H1 (cell line): ENCODE data around the gene UBE3B. TPM values are rescaled to one million over a fixed set of nuclear protein-coding genes. Genes with fewer than 3 reads are reported as not detected.

Experiments used
- CTCF ChIA-PET: fragments of 300-600 bp; sonication (Branson Sonifier 250); formaldehyde crosslinking; loops from one replicate; lab custom pipeline; 2021; ENCODE audit not compliant: partially characterized antibody; lab: Charles Lee
- POLR2A ChIA-PET: fragments of 300-600 bp; sonication (Branson Sonifier 250); formaldehyde crosslinking; loops from one replicate; lab custom pipeline; 2021; ENCODE audit warnings: inconsistent platforms; ENCODE audit not compliant: partially characterized antibody; lab: Charles Lee
- DNase-seq, 2 experiments: peaks; one replicate each; pipeline versions ENCODE4 v3.0.0 to v3.0.0-alpha.2; 2010 to 2022; ENCODE audit warnings: low spot score in 2 of 2, low read depth in 1 of 2, mixed read lengths in 1 of 2
- FAIRE-seq: peaks from 2 replicates; lab custom pipeline; 2011; peaks lifted over from hg19 to GRCh38; lab: Jason Lieb, UNC
- H2AFZ ChIP-seq: 2 replicates; pipeline ENCODE4 v1.8.1; 2012; ENCODE audit warnings: low read length, inconsistent platforms
- H2AK5ac ChIP-seq: 2 replicates; pipeline ENCODE4 v1.6.1; 2013; ENCODE audit warnings: low read depth, low read length
- H2BK120ac ChIP-seq: replicated peaks from 2 replicates; pipeline ENCODE3; 2013; ENCODE audit warnings: low read depth, low read length, inconsistent platforms
- H2BK12ac ChIP-seq: 2 replicates; pipeline ENCODE4 v1.6.1; 2013; ENCODE audit warnings: low read depth, low read length
- H2BK15ac ChIP-seq: 2 replicates; pipeline ENCODE4 v1.6.1; 2013; ENCODE audit warnings: low read length
- H2BK20ac ChIP-seq: 2 replicates; pipeline ENCODE4 v1.6.1; 2013; ENCODE audit warnings: low read length
- H2BK5ac ChIP-seq: 2 replicates; pipeline ENCODE4 v1.6.1; 2013; ENCODE audit warnings: low read depth, low read length
- H3K14ac ChIP-seq: 2 replicates; pipeline ENCODE4 v1.6.1; 2013; ENCODE audit warnings: inconsistent platforms; ENCODE audit not compliant: insufficient read length
- H3K18ac ChIP-seq: 2 replicates; pipeline ENCODE4 v1.6.1; 2013; ENCODE audit warnings: low read length; ENCODE audit errors: extremely low read depth
- H3K23ac ChIP-seq: 2 replicates; pipeline ENCODE4 v1.6.1; 2013; ENCODE audit warnings: inconsistent platforms; ENCODE audit not compliant: insufficient read length
- H3K23me2 ChIP-seq: 2 replicates; pipeline ENCODE4 v1.6.1; 2013; ENCODE audit warnings: low read depth, low read length
- H3K27ac ChIP-seq: 2 replicates; pipeline ENCODE4 v1.6.1; 2011; ENCODE audit warnings: low read depth, low read length, inconsistent platforms
- H3K27me3 ChIP-seq, 4 experiments: replicated peaks in 1 of 4; 1 replicate in 1 of 4; 2 replicates in 3 of 4; pipeline versions ENCODE4 v1.6.1 to v1.8.1; 2011 to 2013; ENCODE audit warnings: low read length in 3 of 4, mild to moderate bottlenecking in 3 of 4, inconsistent platforms in 2 of 4, mixed read lengths in 2 of 4, moderate library complexity in 1 of 4; ENCODE audit not compliant: control insufficient read depth in 3 of 4, insufficient read depth in 3 of 4; ENCODE audit errors: extremely low read depth in 1 of 4
- H3K36me3 ChIP-seq, 4 experiments: 2 replicates each; pipeline versions ENCODE4 v1.6.1 to v1.8.1; 2011 to 2013; ENCODE audit warnings: mild to moderate bottlenecking in 4 of 4, low read length in 3 of 4, moderate library complexity in 2 of 4, control low read depth in 1 of 4, inconsistent platforms in 1 of 4; ENCODE audit not compliant: insufficient read depth in 4 of 4, control insufficient read depth in 2 of 4
- H3K4ac ChIP-seq: replicated peaks from 2 replicates; pipeline ENCODE3; 2013; ENCODE audit warnings: low read length, low read depth, mixed read lengths, inconsistent platforms; ENCODE audit not compliant: insufficient read length
- H3K4me1 ChIP-seq, 4 experiments: replicated peaks in 1 of 4; 1 replicate in 1 of 4; 2 replicates in 3 of 4; pipeline versions ENCODE4 v1.6.1 to v1.8.1; 2011 to 2013; ENCODE audit warnings: low read length in 3 of 4, inconsistent platforms in 2 of 4, mixed read lengths in 1 of 4; ENCODE audit not compliant: insufficient read depth in 4 of 4, control insufficient read depth in 3 of 4
- H3K4me2 ChIP-seq, 2 experiments: 2 replicates each; pipeline versions ENCODE4 v1.6.1 to v1.8.1; 2011 to 2013; ENCODE audit warnings: low read depth in 2 of 2, low read length in 2 of 2, control low read depth in 1 of 2, inconsistent platforms in 1 of 2, mild to moderate bottlenecking in 1 of 2; ENCODE audit not compliant: insufficient read depth in 1 of 2
- H3K4me3 ChIP-seq, 4 experiments: fragments of 200-600, 300-600 bp in 1 of 4; sonication (generic), shearing (Covaris generic), sonication (Bioruptor Twin) in 1 of 4; 2 replicates each; pipeline versions ENCODE4 v1.5.1 to v1.8.1; 2011 to 2016; ENCODE audit warnings: low read length in 4 of 4, low read depth in 3 of 4, control low read depth in 2 of 4, inconsistent platforms in 2 of 4, mild to moderate bottlenecking in 2 of 4, mixed read lengths in 1 of 4, moderate library complexity in 1 of 4; ENCODE audit not compliant: insufficient read depth in 2 of 4; ENCODE audit errors: extremely low read depth in 1 of 4
- H3K56ac ChIP-seq: replicated peaks from 2 replicates; pipeline ENCODE3; 2013; ENCODE audit warnings: low read depth, mild to moderate bottlenecking, mixed read lengths, low read length, inconsistent platforms; ENCODE audit not compliant: insufficient read length
- H3K79me1 ChIP-seq: 2 replicates; pipeline ENCODE4 v1.6.1; 2013; ENCODE audit warnings: low read depth, low read length, control low read depth
- H3K79me2 ChIP-seq, 2 experiments: 2 replicates each; pipeline versions ENCODE4 v1.6.1 to v1.8.1; 2012 to 2013; ENCODE audit warnings: low read length in 2 of 2, mild to moderate bottlenecking in 2 of 2, inconsistent platforms in 1 of 2; ENCODE audit not compliant: insufficient read depth in 2 of 2, control insufficient read depth in 1 of 2
- H3K9ac ChIP-seq, 4 experiments: replicated peaks in 1 of 4; 1 replicate in 1 of 4; 2 replicates in 3 of 4; pipeline versions ENCODE4 v1.6.1 to v1.8.1; 2011 to 2013; ENCODE audit warnings: low read depth in 3 of 4, low read length in 3 of 4, control low read depth in 2 of 4, mild to moderate bottlenecking in 2 of 4, moderate library complexity in 2 of 4, inconsistent platforms in 1 of 4; ENCODE audit errors: extremely low read depth in 1 of 4
- H3K9me3 ChIP-seq, 2 experiments: 2 replicates each; pipeline versions ENCODE4 v1.6.1 to v1.8.1; 2012 to 2013; ENCODE audit warnings: mild to moderate bottlenecking in 2 of 2, moderate library complexity in 2 of 2, control low read depth in 1 of 2, inconsistent platforms in 1 of 2, low read depth in 1 of 2, low read length in 1 of 2, mixed read lengths in 1 of 2; ENCODE audit not compliant: insufficient read depth in 2 of 2
- H4K20me1 ChIP-seq, 2 experiments: replicated peaks in 1 of 2; 2 replicates each; pipeline versions ENCODE3 to v1.8.1; 2011 to 2013; ENCODE audit warnings: inconsistent platforms in 2 of 2, low read length in 2 of 2, mild to moderate bottlenecking in 1 of 2; ENCODE audit not compliant: insufficient read depth in 2 of 2, control insufficient read depth in 1 of 2
- H4K5ac ChIP-seq: 2 replicates; pipeline ENCODE4 v1.6.1; 2013; ENCODE audit warnings: low read length, low read depth, mixed read lengths, inconsistent platforms; ENCODE audit not compliant: insufficient read length
- H4K8ac ChIP-seq: 2 replicates; pipeline ENCODE4 v1.8.0; 2013; ENCODE audit warnings: mild to moderate bottlenecking, moderate library complexity, low read length, inconsistent platforms; ENCODE audit not compliant: insufficient read depth; ENCODE audit errors: extremely low read depth
- H4K91ac ChIP-seq: replicated peaks from 2 replicates; pipeline ENCODE3; 2013; ENCODE audit warnings: low read length, mixed read lengths, inconsistent platforms; ENCODE audit not compliant: insufficient read length
- CBX5 ChIP-seq: fragments of 300-800, 300-1000 bp; sonication (generic); IDR thresholded peaks from 2 replicates; pipeline ENCODE4 v1.7.1; 2016; ENCODE audit warnings: antibody characterized with exemption, low read length, low read depth
- CEBPB ChIP-seq: IDR thresholded peaks from 2 replicates; pipeline ENCODE4 v1.6.1; 2012; ENCODE audit warnings: low read depth, low read length
- CHD2 ChIP-seq: IDR thresholded peaks from 2 replicates; pipeline ENCODE4 v1.6.1; 2012; ENCODE audit warnings: low read length, improper control_type of control experiment
- EZH2 ChIP-seq: fragments of 200-600 bp; sonication (generic); IDR thresholded peaks from 2 replicates; pipeline ENCODE4 v1.7.1; 2012; ENCODE audit warnings: low read depth, mild to moderate bottlenecking, moderate library complexity, low read length, inconsistent platforms; ENCODE audit not compliant: severe bottlenecking
- KDM5A ChIP-seq: fragments of 200-600 bp; IDR thresholded peaks from 2 replicates; pipeline ENCODE4 v1.7.1; 2012; ENCODE audit warnings: mild to moderate bottlenecking, low read length, inconsistent platforms, mixed read lengths
- RAD21 ChIP-seq, 2 experiments: IDR thresholded peaks in 1 of 2; conservative IDR thresholded peaks in 1 of 2; 2 replicates each; pipeline ENCODE4 v1.6.1; 2011; ENCODE audit warnings: low read depth in 2 of 2, low read length in 2 of 2, improper control_type of control experiment in 1 of 2, inconsistent platforms in 1 of 2, mild to moderate bottlenecking in 1 of 2, moderate library complexity in 1 of 2
- YY1 ChIP-seq: IDR thresholded peaks from 2 replicates; pipeline ENCODE4 v1.6.1; 2011; ENCODE audit warnings: low read depth, mild to moderate bottlenecking, low read length
- WGBS, 2 experiments: shearing (Covaris generic) in 1 of 2; methylation state at CpG; one replicate each; pipeline versions ENCODE4 v1.1.6 to v1.1.7; 2013 to 2015; ENCODE audit warnings: low lambda C conversion rate in 2 of 2, mixed read lengths in 2 of 2, inconsistent platforms in 1 of 2, low coverage in 1 of 2, missing lambda C conversion rate in 1 of 2; ENCODE audit not compliant: insufficient replicate concordance in 2 of 2, insufficient coverage in 1 of 2, insufficient read length in 1 of 2; ENCODE audit errors: extremely low coverage in 1 of 2, missing lambda C conversion rate in 1 of 2; 5-methylcytosine and 5-hydroxymethylcytosine counted together
- polyA plus RNA-seq, 7 experiments: library from polyadenylated mRNA; depleted of rRNA in 3 of 7; stranded (reverse) in 5 of 7; unstranded in 2 of 7; fragments of >200 nt in 5 of 7; fragments of 200-250 nt in 2 of 7; gene quantifications; 1 replicate in 5 of 7; 2 replicates in 1 of 7; 4 replicates in 1 of 7; pipeline versions ENCODE4 v1.2.1 to v1.2.3, GENCODE V29; 2011 to 2013; ENCODE audit warnings: missing spikeins in 2 of 7, mixed read lengths in 2 of 7
- total RNA-seq: library from RNA; stranded (reverse); fragmentation: NEBNext Ultra II Directional; extraction: Animal tissue kit (Norgen Biotek cat#: 25700); gene quantifications from 2 replicates; pipeline ENCODE4 v1.2.1, GENCODE V29; 2021

Gene UBE3B
- total and polyA plus RNA-seq, 2 of the 8 experiments (the other 6 are each of a cell fraction or from before 2014, with no cell fraction given), result 14.0 to 21.1 TPM

DNA sequence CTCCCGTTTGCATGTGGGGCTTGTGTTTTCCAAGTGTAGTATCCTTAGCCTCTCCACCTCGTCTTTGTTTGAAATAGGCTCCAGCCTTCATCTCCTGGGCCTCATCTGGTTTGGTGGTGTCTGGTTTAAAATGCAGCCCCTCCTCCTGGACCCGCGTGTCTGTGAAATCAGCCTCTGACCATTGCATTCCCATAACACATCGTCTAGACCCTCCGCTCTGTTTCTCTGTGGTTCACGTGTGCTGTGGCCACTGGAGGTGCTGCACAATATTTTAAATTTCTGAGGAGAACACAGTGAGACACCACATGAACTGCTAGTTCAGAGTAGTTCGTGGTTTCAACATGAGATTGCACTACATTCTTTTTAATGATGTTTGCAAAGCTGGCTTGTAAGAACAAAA lies 35.6 kb downstream of the UBE3B start:
- POLR2A ChIA-PET, result no interaction called here
- H3K4me3 ChIP-seq, result no peak overlapping the region

More for the DNA sequence above, 35.6 kb downstream of the UBE3B start:
- no peak overlapping the region for H2BK12ac ChIP-seq
- no peaks in the 10 kb centered on the region for H3K9me3 ChIP-seq
- H2BK15ac ChIP-seq, result no peak overlapping the region
- H3K23me2 ChIP-seq, result no peaks in the 10 kb centered on the region
- H3K79me2 ChIP-seq, result no peaks in the 10 kb centered on the region
- no peak for DNase-seq
- CTCF ChIA-PET, result interaction anchor here (0.6 to 0.8 kb wide), 2 partner anchors 60 to 261 kb away, joined by 3 read pairs; partner anchors contain the start of genes MMAB and MVK
- 87% methylated on average over 8 of the region's 8 CpGs; no CpG with 5 or more reads in 1 of the 2 experiments for WGBS, 2 experiments
- no peak overlapping the region for H3K14ac ChIP-seq
- no peaks in the 10 kb centered on the region for H3K4me1 ChIP-seq
- H2AK5ac ChIP-seq, result no peak overlapping the region
- no peak overlapping the region for H3K23ac ChIP-seq
- H2BK120ac ChIP-seq, result no peak overlapping the region
- H4K8ac ChIP-seq, result no peak overlapping the region
- no peaks in the 10 kb centered on the region for H3K79me1 ChIP-seq
- no peak for FAIRE-seq
- no peak overlapping the region for H3K27ac ChIP-seq
- H4K20me1 ChIP-seq, result peaks cover 0 to 4% of the 10 kb centered on the region in 2 experiments
- H3K9ac ChIP-seq, result no peak overlapping the region
- TF ChIP-seq YY1 (no peak), CEBPB (no peak), CBX5 (no peak), RAD21 (IDR thresholded peaks at IDR 0.05 in 1 of 2, conservative IDR thresholded peaks at IDR 0.05 in 1 of 2; ENCODE audit: low read depth in 2 of 2, low read length in 2 of 2) (no peak), KDM5A (no peak), EZH2 (no peak), CHD2 (no peak)
- TF ChIP-seq, all 59 proteins: peak for 0
- Histone ChIP-seq H2BK5ac (no peak overlapping the region), H3K4me2 (no peak overlapping the region), H3K56ac (no peak overlapping the region), H2BK20ac (no peak overlapping the region), H3K27me3 (no peaks in the 10 kb centered on the region), H4K91ac (no peak overlapping the region), H3K36me3 (peaks cover 2 to 31% (median 16%) of the 10 kb centered on the region in 4 experiments; a peak in 7 of 8 replicates), H3K4ac (no peak overlapping the region), H2AFZ (no peak overlapping the region), H3K18ac (no peak overlapping the region), H4K5ac (no peak overlapping the region)
